Osteocyte (in vitro differentiated cells): ENCODE results near the gene ARID3A. TPM values are rescaled to one million over a fixed set of nuclear protein-coding genes. Genes with fewer than 3 reads are reported as not detected.

Experiments used
- DNase-seq: peaks from one replicate; pipeline ENCODE4 v3.0.0; 2021; ENCODE audit warnings: mixed read lengths; ENCODE audit not compliant: unreplicated experiment; ENCODE audit errors: extremely low spot score
- H3K27ac Mint-ChIP-seq: one replicate; pipeline ENCODE4 v1.8.0; 2021; ENCODE audit warnings: mild to moderate bottlenecking, mixed read lengths; ENCODE audit not compliant: unreplicated experiment
- H3K27me3 Mint-ChIP-seq: one replicate; pipeline ENCODE4 v1.8.0; 2021; ENCODE audit warnings: mixed read lengths; ENCODE audit not compliant: unreplicated experiment
- H3K36me3 Mint-ChIP-seq: one replicate; pipeline ENCODE4 v1.8.0; 2021; ENCODE audit warnings: mixed read lengths; ENCODE audit not compliant: unreplicated experiment
- H3K4me1 Mint-ChIP-seq: one replicate; pipeline ENCODE4 v1.8.0; 2021; ENCODE audit warnings: mixed read lengths; ENCODE audit not compliant: unreplicated experiment
- H3K4me3 Mint-ChIP-seq: one replicate; pipeline ENCODE4 v1.8.0; 2021; ENCODE audit warnings: mild to moderate bottlenecking, moderate library complexity, mixed read lengths; ENCODE audit not compliant: unreplicated experiment
- H3K9me3 Mint-ChIP-seq: one replicate; pipeline ENCODE4 v1.8.0; 2021; ENCODE audit warnings: mixed read lengths; ENCODE audit not compliant: unreplicated experiment
- total RNA-seq: library from RNA; stranded (reverse); gene quantifications from 2 replicates; pipeline ENCODE4 v1.2.1, GENCODE V29; 2021
- TF ChIP-seq, protein P1 (sequence below): fragments of 200-600 bp; sonication (generic); IDR thresholded peaks from 2 replicates; pipeline ENCODE4 v1.5.0; 2021; ENCODE audit warnings: antibody characterized with exemption, mild to moderate bottlenecking, moderate library complexity

The ARID3A gene
- total RNA-seq, 1 donor from 2014 or later, result 16.8 TPM

- Mint-ChIP-seq H3K9me3 (no peaks in the 10 kb centered on the region), H3K4me3 (no peak overlapping the region), H3K27ac (no peak overlapping the region), H3K4me1 (peaks cover 6% of the 10 kb centered on the region), H3K36me3 (peaks cover 13% of the 10 kb centered on the region), H3K27me3 (no peaks in the 10 kb centered on the region)
- TF ChIP-seq, protein P1, sequence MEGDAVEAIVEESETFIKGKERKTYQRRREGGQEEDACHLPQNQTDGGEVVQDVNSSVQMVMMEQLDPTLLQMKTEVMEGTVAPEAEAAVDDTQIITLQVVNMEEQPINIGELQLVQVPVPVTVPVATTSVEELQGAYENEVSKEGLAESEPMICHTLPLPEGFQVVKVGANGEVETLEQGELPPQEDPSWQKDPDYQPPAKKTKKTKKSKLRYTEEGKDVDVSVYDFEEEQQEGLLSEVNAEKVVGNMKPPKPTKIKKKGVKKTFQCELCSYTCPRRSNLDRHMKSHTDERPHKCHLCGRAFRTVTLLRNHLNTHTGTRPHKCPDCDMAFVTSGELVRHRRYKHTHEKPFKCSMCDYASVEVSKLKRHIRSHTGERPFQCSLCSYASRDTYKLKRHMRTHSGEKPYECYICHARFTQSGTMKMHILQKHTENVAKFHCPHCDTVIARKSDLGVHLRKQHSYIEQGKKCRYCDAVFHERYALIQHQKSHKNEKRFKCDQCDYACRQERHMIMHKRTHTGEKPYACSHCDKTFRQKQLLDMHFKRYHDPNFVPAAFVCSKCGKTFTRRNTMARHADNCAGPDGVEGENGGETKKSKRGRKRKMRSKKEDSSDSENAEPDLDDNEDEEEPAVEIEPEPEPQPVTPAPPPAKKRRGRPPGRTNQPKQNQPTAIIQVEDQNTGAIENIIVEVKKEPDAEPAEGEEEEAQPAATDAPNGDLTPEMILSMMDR, result no peak
- DNase-seq, result no peak
These were observed 26.3 kb upstream of the ARID3A start for GRCh38 chr19:899336-900042.

GRCh38 chr19:900043-900301, 25.9 kb upstream of the ARID3A start:
- Mint-ChIP-seq H3K4me1 (peaks cover 6% of the 10 kb centered on the region), H3K27me3 (no peaks in the 10 kb centered on the region), H3K36me3 (peaks cover 14% of the 10 kb centered on the region), H3K27ac (no peak overlapping the region), H3K9me3 (no peaks in the 10 kb centered on the region), H3K4me3 (no peak overlapping the region)
- no peak for DNase-seq
- TF ChIP-seq, protein P1, result no peak

DNA sequence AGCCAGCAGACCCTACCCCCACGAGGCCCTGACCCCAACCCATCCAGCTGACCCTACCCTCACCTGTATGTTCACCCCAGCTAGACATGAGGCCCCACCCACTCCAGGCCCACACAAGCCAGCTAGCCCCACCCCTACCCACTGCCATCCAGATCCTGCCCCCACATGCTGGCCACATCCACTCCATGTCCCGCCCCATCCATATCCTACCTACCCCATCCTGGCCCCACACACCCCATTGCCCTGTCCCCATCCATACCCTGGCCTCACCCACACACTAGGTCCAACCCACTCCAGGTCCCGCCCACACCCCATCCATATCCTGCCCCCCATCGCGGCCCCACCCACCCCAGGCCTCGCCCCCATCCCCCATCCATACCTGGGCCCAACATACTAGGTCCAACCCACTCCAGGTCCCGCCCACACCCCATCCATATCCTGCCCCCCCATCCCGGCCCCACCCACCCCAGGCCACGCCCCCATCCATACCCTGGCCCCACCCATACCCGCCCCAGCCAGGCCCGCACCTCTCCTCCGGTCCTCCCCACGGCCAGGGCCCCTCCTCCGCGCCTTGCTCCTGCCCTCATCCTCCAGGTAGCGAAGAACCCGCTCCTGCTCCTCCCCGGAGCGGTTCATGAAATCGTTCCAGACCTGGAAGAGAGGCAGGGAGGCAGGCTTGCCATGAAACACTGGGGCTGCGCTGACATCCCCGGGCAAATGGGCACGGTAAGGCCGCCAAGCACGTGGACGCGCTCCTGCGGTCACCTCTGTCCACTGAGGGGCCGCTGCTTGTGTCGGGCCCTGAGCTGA, 25.3 kb upstream of the ARID3A start:
- Mint-ChIP-seq H3K9me3 (no peaks in the 10 kb centered on the region), H3K27me3 (no peaks in the 10 kb centered on the region), H3K4me3 (no peak overlapping the region), H3K4me1 (peaks cover 6% of the 10 kb centered on the region), H3K27ac (no peak overlapping the region), H3K36me3 (peaks cover 14% of the 10 kb centered on the region)
- DNase-seq, result no peak
- TF ChIP-seq, protein P1, result no peak

DNA sequence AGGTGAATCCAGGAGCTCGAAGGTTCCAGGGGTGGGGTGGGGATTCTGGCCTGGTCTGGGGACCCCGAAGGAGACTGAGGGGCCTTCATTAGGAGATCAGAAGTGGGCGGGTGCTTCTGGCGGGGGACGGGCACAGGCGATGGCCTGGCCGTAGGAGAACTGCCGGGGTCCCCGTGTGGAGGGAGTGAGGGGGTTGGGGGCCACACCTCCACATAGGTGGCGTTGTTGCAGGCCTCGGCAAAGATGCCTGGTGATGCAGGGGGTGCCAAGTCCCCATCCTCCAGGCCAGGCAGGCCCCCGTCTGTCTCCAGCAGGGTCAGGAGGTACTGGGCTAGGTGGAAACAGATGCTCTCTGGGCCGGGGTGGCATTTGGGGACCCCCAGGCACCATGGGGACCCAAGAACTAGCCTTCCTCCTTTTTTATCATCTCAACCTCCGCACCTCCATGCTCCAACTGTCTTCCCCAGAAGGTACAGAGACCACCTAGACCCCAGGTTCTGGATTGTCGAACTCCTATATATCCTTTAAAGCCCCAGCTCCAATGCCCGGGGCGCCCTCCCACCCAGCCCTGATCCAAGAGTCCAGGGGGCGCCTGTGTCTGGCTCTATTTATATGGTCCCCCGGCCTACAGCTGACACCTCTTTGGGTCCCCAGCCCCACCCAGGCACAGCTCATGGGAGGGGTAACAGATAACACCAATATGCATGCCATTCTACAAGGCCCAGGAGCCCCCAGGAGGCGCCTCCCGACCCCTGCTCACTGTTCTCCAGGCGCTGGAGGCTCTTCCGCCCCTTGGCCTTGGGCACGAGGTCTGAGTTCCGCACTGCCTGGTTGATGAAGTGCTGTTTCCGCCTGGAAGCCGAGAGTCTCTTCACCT, 24.4 kb upstream of the ARID3A start:
- Mint-ChIP-seq H3K9me3 (no peaks in the 10 kb centered on the region), H3K27ac (no peak overlapping the region), H3K36me3 (peaks cover 14% of the 10 kb centered on the region), H3K4me1 (peaks cover 6% of the 10 kb centered on the region), H3K27me3 (no peaks in the 10 kb centered on the region), H3K4me3 (no peak overlapping the region)
- TF ChIP-seq, protein P1, result no peak
- DNase-seq, result no peak

GRCh38 chr19:902093-902370, 23.8 kb upstream of the ARID3A start:
- no peak for DNase-seq
- Mint-ChIP-seq H3K36me3 (peaks cover 11% of the 10 kb centered on the region), H3K27me3 (no peaks in the 10 kb centered on the region), H3K27ac (no peak overlapping the region), H3K9me3 (no peaks in the 10 kb centered on the region), H3K4me1 (peaks cover 6% of the 10 kb centered on the region), H3K4me3 (no peak overlapping the region)
- TF ChIP-seq, protein P1, result no peak
